GM12874 (cell line): ENCODE results near the gene SHD.

Experiments used
- CTCF ChIP-seq: IDR thresholded peaks from 2 replicates; pipeline ENCODE4 v1.5.1; 2011; ENCODE audit warnings: low read depth, mild to moderate bottlenecking, control low read depth, low read length, moderate library complexity; ENCODE audit not compliant: insufficient read depth

Gene SHD

GRCh38 chr19:4278010-4278409 is 1.1 kb upstream of the SHD start:
- TF ChIP-seq CTCF = no peak

GRCh38 chr19:4279267-4279529 is 132 bp downstream of the SHD start:
- TF ChIP-seq CTCF = no peak

GRCh38 chr19:4279530-4280422 is 710 bp downstream of the SHD start:
- TF ChIP-seq CTCF = no peak

GRCh38 chr19:4284176-4284958 is 5.3 kb downstream of the SHD start:
- no peak for TF ChIP-seq CTCF

GRCh38 chr19:4284974-4285373 is 5.9 kb downstream of the SHD start:
- TF ChIP-seq CTCF = no peak

- TF ChIP-seq CTCF = no peak
These were observed 9.2 kb downstream of the SHD start for GRCh38 chr19:4288091-4288777.

- TF ChIP-seq CTCF = no peak
These were observed 12.2 kb downstream of the SHD start for GRCh38 chr19:4291184-4291732.
